K562 (cell line): ENCODE results near the gene CCDC28A. TPM values are rescaled to one million over a fixed set of nuclear protein-coding genes. Genes with fewer than 3 reads are reported as not detected.

Source experiments
- ATAC-seq: fragments of 200-7000 bp; cut with Tn5 transposase; 3 replicates; pipeline ENCODE4 v1.9.1; 2020; ENCODE audit warnings: moderate library complexity
- BruUV-seq: library from RNA; stranded (reverse); fragments of 400-500 nt; replicated peaks from 2 replicates; lab custom pipeline; 2021; lab: Mats Ljungman, UMichigan
- CTCF ChIA-PET: fragments of 300-600 bp; formaldehyde crosslinking; extraction: SDS; loops from one replicate; lab custom pipeline; 2021; ENCODE audit warnings: low intra/inter-chr PET ratio; lab: Yijun Ruan, JAX
- POLR2A ChIA-PET: fragments of 300-600, 350-650 bp; sonication (Branson Sonifier 250); formaldehyde crosslinking; extraction: SDS; loops from one replicate; lab custom pipeline; 2021; ENCODE audit warnings: antibody characterized with exemption, inconsistent platforms; lab: Yijun Ruan, JAX
- DNase-seq, 4 experiments: peaks; one replicate each; pipeline versions ENCODE4 v3.0.0 to v3.0.0-alpha.2; 2011 to 2018; ENCODE audit warnings: low spot score in 3 of 4, mixed read lengths in 3 of 4; ENCODE audit errors: extremely low read depth in 1 of 4
- FAIRE-seq: peaks from 2 replicates; lab custom pipeline; 2011; peaks lifted over from hg19 to GRCh38; lab: Jason Lieb, UNC
- H2AFZ ChIP-seq: 2 replicates; pipeline ENCODE4 v1.6.0; 2011; ENCODE audit warnings: low read depth, low read length, control low read depth, inconsistent platforms
- H3K27ac ChIP-seq: fragments of 200-600 bp; 3 replicates; pipeline ENCODE4 v1.8.0; 2011; ENCODE audit warnings: low read depth, mild to moderate bottlenecking, control low read depth, inconsistent platforms, low read length, moderate library complexity, mixed read lengths; ENCODE audit errors: extremely low read depth
- H3K27me3 ChIP-seq, 2 experiments: fragments of 300-600 bp in 1 of 2; 2 replicates in 1 of 2; 3 replicates in 1 of 2; pipeline versions ENCODE4 v1.6.0 to v1.8.0; 2011; ENCODE audit warnings: inconsistent platforms in 2 of 2, low read length in 2 of 2, mild to moderate bottlenecking in 1 of 2, mixed read lengths in 1 of 2, moderate library complexity in 1 of 2; ENCODE audit not compliant: control insufficient read depth in 2 of 2, insufficient read depth in 2 of 2
- H3K36me3 ChIP-seq: fragments of 300-600 bp; 3 replicates; pipeline ENCODE4 v1.8.0; 2011; ENCODE audit warnings: mild to moderate bottlenecking, low read length, inconsistent platforms; ENCODE audit not compliant: control insufficient read depth, insufficient read depth
- H3K4me1 ChIP-seq, 2 experiments: fragments of 200-600 bp in 1 of 2; replicated peaks in 1 of 2; 2 replicates in 1 of 2; 3 replicates in 1 of 2; pipeline versions ENCODE4 v1.5.1 to v1.8.0; 2011; ENCODE audit warnings: inconsistent platforms in 2 of 2, low read length in 2 of 2, mild to moderate bottlenecking in 1 of 2, mixed read lengths in 1 of 2, moderate library complexity in 1 of 2; ENCODE audit not compliant: control insufficient read depth in 2 of 2, insufficient read depth in 2 of 2
- H3K4me2 ChIP-seq: 2 replicates; pipeline ENCODE4 v1.6.1; 2011; ENCODE audit warnings: low read length, control low read depth, inconsistent platforms, mixed read lengths; ENCODE audit not compliant: insufficient read depth
- H3K4me3 ChIP-seq: fragments of 200-600 bp; sonication (generic), shearing (Covaris generic); 2 replicates; pipeline ENCODE4 v1.5.1; 2016; ENCODE audit warnings: control low read depth, inconsistent platforms
- H3K79me2 ChIP-seq: fragments of 200-600 bp; 3 replicates; pipeline ENCODE4 v1.8.0; 2011; ENCODE audit warnings: low read length, inconsistent platforms; ENCODE audit not compliant: control insufficient read depth, insufficient read depth
- H3K9ac ChIP-seq, 2 experiments: 2 replicates each; pipeline versions ENCODE4 v1.6.0 to v1.6.1; 2011; ENCODE audit warnings: low read depth in 2 of 2, low read length in 2 of 2, control low read depth in 1 of 2, inconsistent platforms in 1 of 2, mild to moderate bottlenecking in 1 of 2, mixed read lengths in 1 of 2; ENCODE audit not compliant: insufficient read depth in 1 of 2
- H3K9me1 ChIP-seq: one replicate; pipeline ENCODE4 v1.6.0; 2011; ENCODE audit warnings: inconsistent platforms, mild to moderate bottlenecking, low read length, moderate library complexity; ENCODE audit not compliant: control insufficient read depth, insufficient read depth
- H3K9me3 ChIP-seq: replicated peaks from 2 replicates; pipeline ENCODE4 v1.5.1; 2011; ENCODE audit warnings: low read depth, low read length, inconsistent platforms; ENCODE audit not compliant: control insufficient read depth, insufficient read depth
- H4K20me1 ChIP-seq: replicated peaks from 2 replicates; pipeline ENCODE4 v1.6.1; 2011; ENCODE audit warnings: low read length, inconsistent platforms, mixed read lengths; ENCODE audit not compliant: control insufficient read depth, insufficient read depth
- BCL6 ChIP-seq: fragments of 250-450 bp; sonication (Bioruptor Pico); IDR thresholded peaks from 2 replicates; pipeline ENCODE4 v1.4.0; 2020
- C11orf30 ChIP-seq: fragments of 450-650 bp; IDR thresholded peaks from 2 replicates; pipeline ENCODE4 v1.6.1; 2016; ENCODE audit warnings: low read depth, mild to moderate bottlenecking
- ERF ChIP-seq: fragments of 450-650 bp; formaldehyde crosslinking; IDR thresholded peaks from 2 replicates; pipeline ENCODE4 v1.4.0; 2020; ENCODE audit warnings: mild to moderate bottlenecking, mixed read lengths
- HNRNPH1 ChIP-seq: fragments of 200-400 bp; formaldehyde crosslinking; optimal IDR thresholded peaks from 2 replicates; pipeline ENCODE3; 2017; ENCODE audit warnings: low read depth, mild to moderate bottlenecking, low read length, moderate library complexity
- KDM1A ChIP-seq, 2 experiments: fragments of 450-650 bp; IDR thresholded peaks; 2 replicates each; pipeline ENCODE4 v1.6.1; 2016; ENCODE audit warnings: mild to moderate bottlenecking in 2 of 2
- MAFG ChIP-seq: fragments of 450-650 bp; conservative IDR thresholded peaks from 2 replicates; pipeline ENCODE4 v1.6.1; 2016; ENCODE audit warnings: missing genetic modification characterization, missing compliant biosample characterization
- MBD2 ChIP-seq: sonication (generic); IDR thresholded peaks from 2 replicates; pipeline ENCODE4 v1.6.1; 2016; ENCODE audit warnings: low read depth, borderline replicate concordance
- PTTG1 ChIP-seq: fragments of 450-650 bp; IDR thresholded peaks from 2 replicates; pipeline ENCODE4 v1.6.1; 2016; ENCODE audit warnings: low read depth, mild to moderate bottlenecking, missing genetic modification characterization, missing compliant biosample characterization
- RBM17 ChIP-seq: fragments of 200-400 bp; formaldehyde crosslinking; IDR thresholded peaks from 2 replicates; pipeline ENCODE4 v1.6.1; 2017; ENCODE audit warnings: low read depth, mild to moderate bottlenecking, low read length, borderline replicate concordance
- ZNF212 ChIP-seq: fragments of 450-650 bp; formaldehyde crosslinking; IDR thresholded peaks from 2 replicates; pipeline ENCODE4 v1.4.0; 2020; ENCODE audit warnings: mild to moderate bottlenecking
- ZNF316 ChIP-seq: fragments of 450-650 bp; IDR thresholded peaks from 2 replicates; pipeline ENCODE4 v1.6.1; 2016
- whole genome bisulfite sequencing: fragments of 100-300 bp; shearing (Covaris generic); methylation state at CpG from one replicate; pipeline ENCODE4 v1.1.6; 2016; ENCODE audit warnings: low coverage, mixed read lengths; ENCODE audit not compliant: insufficient coverage; ENCODE audit errors: missing lambda C conversion rate; 5-methylcytosine and 5-hydroxymethylcytosine counted together
- in situ Hi-C: fragments of 300-500 bp; cut with MboI; formaldehyde crosslinking; loops from 4 replicates; pipeline ENCODE4 v1.15.0; 2018; ENCODE audit warnings: inconsistent platforms, mixed read lengths
- intact Hi-C: fragments of 100-400 bp; cut with micrococcal nuclease; formaldehyde crosslinking; loops from 2 replicates; pipeline ENCODE4 v1.14.2; 2022
- polyA plus RNA-seq, 8 experiments: library from polyadenylated mRNA; depleted of rRNA in 4 of 8; stranded (reverse) in 5 of 8; unstranded in 3 of 8; fragments of >200 nt; fragmentation: Nextera tagmentation in 2 of 8; fragmentation: Illumina TruSeq in 1 of 8; extraction: Ambion mirVana in 2 of 8; extraction: Trizol in 1 of 8; gene quantifications; 2 replicates each; pipeline versions ENCODE4 v1.2.1 to v1.2.3, GENCODE V29; 2011 to 2014; ENCODE audit warnings: inconsistent platforms in 1 of 8, missing spikeins in 1 of 8
- total RNA-seq, 7 experiments: library from RNA; depleted of rRNA in 6 of 7; stranded (reverse); fragments of >200 nt in 6 of 7; fragmentation: Illumina TruSeq in 2 of 7; extraction: Trizol in 2 of 7; gene quantifications; 2 replicates each; pipeline versions ENCODE4 v1.2.1 to v1.2.3, GENCODE V29; 2011 to 2021; ENCODE audit warnings: low replicate concordance in 1 of 7
- TF ChIP-seq, protein P1 (sequence below): fragments of 450-650 bp; IDR thresholded peaks from 2 replicates; pipeline ENCODE4 v1.7.1; 2018; ENCODE audit warnings: mild to moderate bottlenecking, low read depth; ENCODE audit not compliant: partially characterized antibody

Gene CCDC28A
- total and polyA plus RNA-seq, 9 of the 15 experiments (the other 6 are each of a cell fraction or from before 2014, with no cell fraction given) = 12.6 to 35.5 (median 19.1) TPM

DNA sequence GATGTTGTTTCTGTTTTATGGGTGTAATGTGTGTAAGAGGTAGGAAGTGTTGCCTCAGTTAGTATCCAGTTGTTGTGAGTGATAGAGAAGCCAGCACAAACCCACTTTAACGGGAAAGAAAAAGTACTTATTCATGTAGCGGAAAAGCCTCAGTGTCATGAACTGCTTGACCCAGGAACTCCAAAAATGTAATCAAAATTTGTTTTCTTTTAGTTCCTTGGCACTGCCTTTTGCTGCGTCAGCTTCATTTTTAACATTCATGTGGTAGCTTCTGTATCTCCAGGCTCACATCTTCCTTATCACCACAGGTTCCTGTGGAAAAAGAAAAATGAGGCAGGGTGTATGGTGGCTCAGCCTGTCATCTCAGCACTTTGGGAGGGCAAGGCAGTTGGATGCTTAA lies 46.4 kb upstream of the CCDC28A start:
- no peak overlapping the region for H3K27ac ChIP-seq
- H3K4me2 ChIP-seq = no peak overlapping the region
- WGBS = 0% methylated on average over 3 of the region's 3 CpGs
- no peaks in the 10 kb centered on the region for H3K9me1 ChIP-seq
- in situ Hi-C loops = no loop called here
- DNase-seq (no peak), FAIRE-seq (no peak), ATAC-seq (no peak)
- H3K9me3 ChIP-seq = no peaks in the 10 kb centered on the region
- POLR2A ChIA-PET = no interaction called here
- no peaks in the 10 kb centered on the region for H3K79me2 ChIP-seq
- H3K9ac ChIP-seq = no peak overlapping the region
- H3K4me3 ChIP-seq = no peak overlapping the region
- intact Hi-C loops = no loop called here
- H3K4me1 ChIP-seq = no peaks in the 10 kb centered on the region
- BruUV-seq = no TSS peak
- H2AFZ ChIP-seq = no peak overlapping the region
- no peaks in the 10 kb centered on the region for H4K20me1 ChIP-seq
- CTCF ChIA-PET = no interaction called here
- TF ChIP-seq ZNF316 (peak; percentile 68), BCL6 (CRISPR knock-in tag) (no peak), MAFG (tag) (peak; percentile 64), C11orf30 (peak; percentile 54)
- peaks cover 0 to 5% of the 10 kb centered on the region in 2 experiments; a peak in 2 of 5 replicates for H3K27me3 ChIP-seq
- no peaks in the 10 kb centered on the region for H3K36me3 ChIP-seq

DNA sequence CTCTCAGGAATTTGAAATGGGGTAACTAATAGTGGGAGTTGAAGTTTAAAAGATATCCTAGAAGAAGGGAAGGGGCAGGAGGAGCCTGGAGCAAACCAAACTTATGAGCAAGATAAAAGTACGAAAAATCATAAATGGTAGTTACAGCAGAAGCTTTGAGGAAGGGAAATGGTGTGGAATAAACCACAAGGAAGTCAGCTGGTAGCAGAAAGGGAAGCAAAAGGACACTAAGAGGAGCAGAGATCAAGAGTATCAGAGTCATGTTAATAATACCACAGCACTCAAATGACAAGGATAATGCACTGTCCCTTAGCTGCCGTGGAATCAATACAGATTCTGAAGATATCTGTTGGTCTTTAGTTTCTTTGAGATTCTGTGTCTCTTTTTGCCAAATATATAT lies 44.9 kb upstream of the CCDC28A start:
- no peaks in the 10 kb centered on the region for H3K9me1 ChIP-seq
- peaks cover 0 to 5% of the 10 kb centered on the region in 2 experiments; a peak in 2 of 5 replicates for H3K27me3 ChIP-seq
- in situ Hi-C loops (no loop called here), intact Hi-C loops (no loop called here)
- no peak for DNase-seq
- 0% methylated on average over 2 of the region's 2 CpGs for WGBS
- no peaks in the 10 kb centered on the region for H4K20me1 ChIP-seq
- no peak overlapping the region for H3K27ac ChIP-seq
- H3K79me2 ChIP-seq = no peaks in the 10 kb centered on the region
- no peak overlapping the region for H3K4me2 ChIP-seq
- FAIRE-seq = no peak
- H3K9me3 ChIP-seq = no peaks in the 10 kb centered on the region
- no peak overlapping the region for H3K9ac ChIP-seq
- ATAC-seq = no peak
- ChIA-PET CTCF (no interaction called here), POLR2A (no interaction called here)
- no peak overlapping the region for H3K4me3 ChIP-seq
- H3K4me1 ChIP-seq = no peaks in the 10 kb centered on the region
- H3K36me3 ChIP-seq = no peaks in the 10 kb centered on the region
- H2AFZ ChIP-seq = no peak overlapping the region
- no TSS peak for BruUV-seq
- TF ChIP-seq RBM17 (no peak), HNRNPH1 (no peak), PTTG1 (tag) (no peak), KDM1A (IDR thresholded peaks at IDR 0.05) (no peak), ERF (no peak), ZNF212 (CRISPR knock-in tag) (no peak), MBD2 (no peak)
- TF ChIP-seq, protein P1, sequence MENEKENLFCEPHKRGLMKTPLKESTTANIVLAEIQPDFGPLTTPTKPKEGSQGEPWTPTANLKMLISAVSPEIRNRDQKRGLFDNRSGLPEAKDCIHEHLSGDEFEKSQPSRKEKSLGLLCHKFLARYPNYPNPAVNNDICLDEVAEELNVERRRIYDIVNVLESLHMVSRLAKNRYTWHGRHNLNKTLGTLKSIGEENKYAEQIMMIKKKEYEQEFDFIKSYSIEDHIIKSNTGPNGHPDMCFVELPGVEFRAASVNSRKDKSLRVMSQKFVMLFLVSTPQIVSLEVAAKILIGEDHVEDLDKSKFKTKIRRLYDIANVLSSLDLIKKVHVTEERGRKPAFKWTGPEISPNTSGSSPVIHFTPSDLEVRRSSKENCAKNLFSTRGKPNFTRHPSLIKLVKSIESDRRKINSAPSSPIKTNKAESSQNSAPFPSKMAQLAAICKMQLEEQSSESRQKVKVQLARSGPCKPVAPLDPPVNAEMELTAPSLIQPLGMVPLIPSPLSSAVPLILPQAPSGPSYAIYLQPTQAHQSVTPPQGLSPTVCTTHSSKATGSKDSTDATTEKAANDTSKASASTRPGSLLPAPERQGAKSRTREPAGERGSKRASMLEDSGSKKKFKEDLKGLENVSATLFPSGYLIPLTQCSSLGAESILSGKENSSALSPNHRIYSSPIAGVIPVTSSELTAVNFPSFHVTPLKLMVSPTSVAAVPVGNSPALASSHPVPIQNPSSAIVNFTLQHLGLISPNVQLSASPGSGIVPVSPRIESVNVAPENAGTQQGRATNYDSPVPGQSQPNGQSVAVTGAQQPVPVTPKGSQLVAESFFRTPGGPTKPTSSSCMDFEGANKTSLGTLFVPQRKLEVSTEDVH = no peak
